BE2C (cell line): ENCODE data around the gene CDH11.

Source experiments
- DNase-seq: peaks from one replicate; pipeline ENCODE4 v3.0.0-alpha.2; 2020
- H3K27me3 ChIP-seq: fragments of 250-450 bp; sonication (Bioruptor Pico); 2 replicates; pipeline ENCODE4 v1.5.1; 2020; ENCODE audit warnings: mild to moderate bottlenecking
- H3K36me3 ChIP-seq: fragments of 250-450 bp; sonication (Bioruptor Pico); 2 replicates; pipeline ENCODE4 v1.5.1; 2020; ENCODE audit warnings: mild to moderate bottlenecking
- H3K4me1 ChIP-seq: fragments of 250-450 bp; sonication (Bioruptor Pico); 2 replicates; pipeline ENCODE4 v1.5.1; 2020
- H3K4me3 ChIP-seq: 2 replicates; pipeline ENCODE4 v1.5.1; 2011; ENCODE audit warnings: low read depth, low read length
- H3K9me3 ChIP-seq: fragments of 250-450 bp; sonication (Bioruptor Pico); 2 replicates; pipeline ENCODE4 v1.5.1; 2020
- TF ChIP-seq, protein P1 (sequence below): IDR thresholded peaks from 2 replicates; pipeline ENCODE4 v1.5.1; 2012; ENCODE audit warnings: mild to moderate bottlenecking, low read depth, low read length

Gene CDH11

DNA sequence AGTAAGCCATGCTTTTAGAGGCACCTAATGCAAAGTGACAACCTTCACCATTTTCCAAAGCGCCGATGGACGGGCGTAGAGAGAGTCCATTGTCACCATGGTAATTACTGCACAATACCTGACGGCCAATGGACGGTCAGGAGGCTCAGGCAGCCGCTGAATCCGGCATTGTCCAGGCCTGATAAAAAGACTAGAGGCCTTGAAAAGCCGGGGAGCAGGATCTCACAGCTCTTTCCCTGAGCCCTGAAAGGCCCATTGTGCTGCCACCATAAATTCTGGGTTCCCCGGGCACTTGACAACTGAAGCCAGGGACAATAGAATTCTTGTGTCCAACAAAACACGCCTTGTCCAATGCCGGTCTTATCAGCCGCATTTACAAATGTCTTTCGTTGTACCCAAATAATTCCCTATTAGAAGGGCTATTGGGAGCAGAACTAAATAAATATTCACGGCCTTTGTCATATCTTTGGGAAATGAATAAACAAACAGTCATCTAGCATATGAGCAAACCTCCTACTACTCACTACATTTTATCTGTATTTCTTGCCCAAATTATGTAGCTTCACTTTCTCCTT lies 62.4 kb downstream of the CDH11 start:
- TF ChIP-seq, protein P1, sequence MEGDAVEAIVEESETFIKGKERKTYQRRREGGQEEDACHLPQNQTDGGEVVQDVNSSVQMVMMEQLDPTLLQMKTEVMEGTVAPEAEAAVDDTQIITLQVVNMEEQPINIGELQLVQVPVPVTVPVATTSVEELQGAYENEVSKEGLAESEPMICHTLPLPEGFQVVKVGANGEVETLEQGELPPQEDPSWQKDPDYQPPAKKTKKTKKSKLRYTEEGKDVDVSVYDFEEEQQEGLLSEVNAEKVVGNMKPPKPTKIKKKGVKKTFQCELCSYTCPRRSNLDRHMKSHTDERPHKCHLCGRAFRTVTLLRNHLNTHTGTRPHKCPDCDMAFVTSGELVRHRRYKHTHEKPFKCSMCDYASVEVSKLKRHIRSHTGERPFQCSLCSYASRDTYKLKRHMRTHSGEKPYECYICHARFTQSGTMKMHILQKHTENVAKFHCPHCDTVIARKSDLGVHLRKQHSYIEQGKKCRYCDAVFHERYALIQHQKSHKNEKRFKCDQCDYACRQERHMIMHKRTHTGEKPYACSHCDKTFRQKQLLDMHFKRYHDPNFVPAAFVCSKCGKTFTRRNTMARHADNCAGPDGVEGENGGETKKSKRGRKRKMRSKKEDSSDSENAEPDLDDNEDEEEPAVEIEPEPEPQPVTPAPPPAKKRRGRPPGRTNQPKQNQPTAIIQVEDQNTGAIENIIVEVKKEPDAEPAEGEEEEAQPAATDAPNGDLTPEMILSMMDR: no peak
- Histone ChIP-seq H3K9me3 (no peaks in the 10 kb centered on the region), H3K4me1 (no peaks in the 10 kb centered on the region), H3K36me3 (no peaks in the 10 kb centered on the region), H3K27me3 (no peaks in the 10 kb centered on the region), H3K4me3 (no peak overlapping the region)
- no peak for DNase-seq

DNA sequence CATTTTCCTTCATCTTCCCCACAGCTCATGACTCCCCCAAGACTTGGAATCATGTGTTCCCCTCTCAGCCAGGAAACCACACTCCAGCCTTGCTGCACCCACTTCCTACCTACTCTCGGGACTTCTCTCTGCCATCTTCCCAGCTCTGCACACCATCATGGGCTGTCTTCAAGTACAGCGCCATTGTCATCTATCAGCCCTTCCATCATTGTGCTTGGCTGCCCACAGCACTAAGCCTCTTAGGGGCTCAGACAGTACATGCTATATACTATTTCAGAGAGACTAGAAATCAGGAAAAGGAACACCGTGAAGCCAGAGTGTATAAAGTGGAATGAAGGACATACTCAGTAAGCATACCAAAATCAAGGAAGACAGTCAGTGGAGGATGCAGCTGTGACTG lies 64.7 kb downstream of the CDH11 start:
- no peaks in the 10 kb centered on the region for H3K27me3 ChIP-seq
- no peak for DNase-seq
- no peaks in the 10 kb centered on the region for H3K9me3 ChIP-seq
- H3K4me3 ChIP-seq: no peak overlapping the region
- TF ChIP-seq, protein P1: no peak
- no peaks in the 10 kb centered on the region for H3K36me3 ChIP-seq
- H3K4me1 ChIP-seq: no peaks in the 10 kb centered on the region

DNA sequence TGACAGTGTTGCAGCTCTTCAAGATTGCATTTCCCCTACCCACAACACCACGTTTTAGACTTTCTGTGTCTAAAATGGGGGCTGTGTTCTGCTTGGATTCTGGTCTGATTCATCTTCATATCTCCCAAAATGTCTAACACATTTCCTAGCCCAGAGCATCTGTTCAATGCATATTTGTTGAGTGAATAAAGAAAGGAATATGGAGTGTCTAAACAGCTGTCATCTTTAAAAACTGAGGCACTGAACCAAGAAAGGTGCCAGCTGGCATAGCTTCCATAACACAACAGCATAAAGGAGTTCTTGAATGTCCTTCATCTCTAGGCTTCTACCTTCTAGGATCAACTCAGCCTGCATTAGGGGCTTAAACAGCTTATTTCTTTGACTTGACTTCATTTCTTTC lies 67.4 kb downstream of the CDH11 start:
- H3K9me3 ChIP-seq: no peaks in the 10 kb centered on the region
- H3K4me3 ChIP-seq: no peak overlapping the region
- no peaks in the 10 kb centered on the region for H3K4me1 ChIP-seq
- TF ChIP-seq, protein P1: no peak
- no peak for DNase-seq
- no peaks in the 10 kb centered on the region for H3K27me3 ChIP-seq
- H3K36me3 ChIP-seq: no peaks in the 10 kb centered on the region

DNA sequence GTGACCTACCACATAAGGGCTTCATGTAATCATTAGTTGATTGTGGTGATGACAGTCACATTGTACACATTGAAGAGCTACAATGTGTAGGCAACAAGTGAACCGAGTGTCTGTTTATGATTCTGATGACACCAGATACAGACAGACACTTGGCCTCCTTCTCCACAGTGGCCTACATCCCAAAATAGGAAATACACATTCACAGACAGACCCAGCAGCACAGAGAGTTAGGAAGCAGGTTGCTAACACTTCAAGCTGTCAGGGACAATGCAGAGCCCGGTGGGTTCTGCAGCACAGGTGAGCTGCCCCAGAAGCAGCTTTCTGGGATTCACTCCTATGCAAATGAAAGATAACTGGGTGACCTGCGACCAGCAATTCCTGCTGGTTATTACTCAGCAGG lies 72.2 kb downstream of the CDH11 start:
- no peaks in the 10 kb centered on the region for H3K4me1 ChIP-seq

DNA sequence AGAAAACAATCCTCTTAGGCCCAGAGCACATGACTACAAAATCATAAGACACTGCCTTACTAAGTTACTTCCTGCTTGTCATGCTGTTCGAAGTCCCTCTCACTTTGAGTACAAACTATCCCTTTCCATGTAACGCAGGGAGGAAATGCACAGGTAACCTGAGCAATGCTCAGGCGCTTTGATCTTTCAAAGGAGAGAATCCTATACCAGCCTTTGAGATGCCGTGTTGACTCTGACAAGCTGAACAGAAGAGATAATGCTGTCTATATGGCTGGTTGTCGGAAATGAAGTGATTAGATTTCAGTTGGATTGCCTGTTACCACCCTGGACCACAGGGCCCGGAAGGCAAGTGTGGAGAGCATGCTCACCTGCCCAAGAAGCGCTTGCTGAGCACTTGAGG lies 75.9 kb downstream of the CDH11 start:
- TF ChIP-seq, protein P1: no peak
- no peaks in the 10 kb centered on the region for H3K27me3 ChIP-seq
- H3K9me3 ChIP-seq: no peaks in the 10 kb centered on the region
- DNase-seq: no peak
- no peak overlapping the region for H3K4me3 ChIP-seq
- H3K4me1 ChIP-seq: no peaks in the 10 kb centered on the region
- no peaks in the 10 kb centered on the region for H3K36me3 ChIP-seq

More for the DNA sequence above, 72.2 kb downstream of the CDH11 start:
- no peaks in the 10 kb centered on the region for H3K9me3 ChIP-seq
- no peak overlapping the region for H3K4me3 ChIP-seq
- H3K36me3 ChIP-seq: no peaks in the 10 kb centered on the region
- no peaks in the 10 kb centered on the region for H3K27me3 ChIP-seq
- no peak for DNase-seq
- TF ChIP-seq, protein P1: no peak

DNA sequence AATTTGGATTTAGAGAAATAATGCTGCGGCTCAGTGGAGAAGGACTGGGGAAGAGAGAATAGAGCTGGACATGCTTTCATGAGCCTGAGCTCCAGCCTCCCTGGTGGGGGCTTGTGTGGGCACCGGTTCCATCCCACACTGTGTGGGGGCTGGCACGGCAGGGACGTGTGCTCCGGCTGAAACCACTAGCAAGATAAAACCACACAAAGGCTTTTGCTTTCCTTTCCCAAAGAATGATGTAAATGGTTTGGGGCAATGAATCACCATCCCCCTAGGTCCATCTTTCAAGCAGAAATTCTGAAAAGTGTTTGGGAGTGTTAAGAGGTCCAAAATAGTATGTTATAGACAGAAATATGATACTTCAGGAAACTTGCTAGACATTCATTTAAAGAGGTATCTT lies 77.0 kb downstream of the CDH11 start:
- H3K9me3 ChIP-seq: no peaks in the 10 kb centered on the region
- H3K4me3 ChIP-seq: no peak overlapping the region
- no peak for DNase-seq
- no peaks in the 10 kb centered on the region for H3K4me1 ChIP-seq
- H3K27me3 ChIP-seq: no peaks in the 10 kb centered on the region
- TF ChIP-seq, protein P1: no peak
- no peaks in the 10 kb centered on the region for H3K36me3 ChIP-seq
